NK-92 (cell line): Measurements from ENCODE around the gene BSND.

Source experiments
- DNase-seq: peaks from one replicate; lab custom pipeline; 2025; ENCODE audit not compliant: unreplicated experiment; lab: John Stamatoyannopoulos, UW

The BSND gene

GRCh38 chr1:55060133-55060999 is 61.6 kb downstream of the BSND start:
- DNase-seq = no peak

- no peak for DNase-seq
These were observed 62.4 kb downstream of the BSND start for GRCh38 chr1:55061000-55061705.
